GM23338 (cell line): Measurements from ENCODE around the gene INPP4B. TPM values are rescaled to one million over a fixed set of nuclear protein-coding genes. Genes with fewer than 3 reads are reported as not detected.

ENCODE experiments used
- ATAC-seq: fragments of 200-7000 bp; cut with Tn5 transposase; 3 replicates; pipeline ENCODE4 v1.9.1; 2020
- DNase-seq: peaks from one replicate; pipeline ENCODE4 v3.0.0-alpha.2; 2015; ENCODE audit warnings: low spot score
- H2AFZ ChIP-seq: fragments of 200-600 bp; sonication (generic); 2 replicates; pipeline ENCODE4 v1.8.0; 2016; ENCODE audit warnings: antibody characterized with exemption, mild to moderate bottlenecking, moderate library complexity
- H3F3A ChIP-seq: fragments of 200-600 bp; sonication (generic); replicated peaks from 2 replicates; pipeline ENCODE4 v1.8.0; 2017; ENCODE audit warnings: antibody characterized with exemption, mixed run types, low read depth
- H3K27ac ChIP-seq: fragments of 200-600 bp; sonication (generic); 2 replicates; pipeline ENCODE4 v1.6.1; 2016; ENCODE audit warnings: low read depth
- H3K27me3 ChIP-seq: fragments of 200-600 bp; sonication (generic); 2 replicates; pipeline ENCODE4 v1.8.0; 2016; ENCODE audit warnings: mild to moderate bottlenecking, mixed run types, moderate library complexity; ENCODE audit not compliant: insufficient read depth
- H3K36me3 ChIP-seq: fragments of 200-600 bp; sonication (generic); 2 replicates; pipeline ENCODE4 v1.8.0; 2016; ENCODE audit warnings: mild to moderate bottlenecking; ENCODE audit not compliant: insufficient read depth
- H3K4me1 ChIP-seq: fragments of 200-600 bp; sonication (generic); 2 replicates; pipeline ENCODE4 v1.8.0; 2016; ENCODE audit warnings: mild to moderate bottlenecking, moderate library complexity; ENCODE audit not compliant: insufficient read depth
- H3K4me2 ChIP-seq: fragments of 200-600 bp; sonication (generic); 2 replicates; pipeline ENCODE4 v1.7.1; 2017; ENCODE audit warnings: mixed run types
- H3K4me3 ChIP-seq: fragments of 200-600 bp; sonication (generic); 2 replicates; pipeline ENCODE4 v1.6.1; 2016; ENCODE audit warnings: mixed run types
- H3K79me2 ChIP-seq: fragments of 200-600 bp; sonication (generic); replicated peaks from 2 replicates; pipeline ENCODE4 v1.8.0; 2017; ENCODE audit warnings: mild to moderate bottlenecking; ENCODE audit not compliant: insufficient read depth
- H3K9me2 ChIP-seq: fragments of 200-600 bp; sonication (generic); 2 replicates; pipeline ENCODE4 v1.8.0; 2017; ENCODE audit not compliant: insufficient read depth
- H4K20me1 ChIP-seq: fragments of 200-600 bp; sonication (generic); replicated peaks from 2 replicates; pipeline ENCODE4 v1.8.0; 2017; ENCODE audit warnings: mild to moderate bottlenecking; ENCODE audit not compliant: insufficient read depth
- H3K27ac Mint-ChIP-seq: 2 replicates; pipeline ENCODE4 v1.8.0; 2020; ENCODE audit warnings: inconsistent platforms, mild to moderate bottlenecking, moderate library complexity, mixed read lengths
- H3K27me3 Mint-ChIP-seq: 3 replicates; pipeline ENCODE4 v1.8.0; 2022; ENCODE audit warnings: low read depth, mild to moderate bottlenecking, moderate library complexity, mixed read lengths, inconsistent platforms; ENCODE audit not compliant: insufficient read depth, poor library complexity
- H3K36me3 Mint-ChIP-seq: 3 replicates; pipeline ENCODE4 v1.8.0; 2021; ENCODE audit warnings: low read depth, mild to moderate bottlenecking, inconsistent platforms, moderate library complexity, mixed read lengths
- H3K4me1 Mint-ChIP-seq: 3 replicates; pipeline ENCODE4 v1.8.0; 2020; ENCODE audit warnings: mild to moderate bottlenecking, inconsistent platforms, mixed read lengths
- H3K4me3 Mint-ChIP-seq: 3 replicates; pipeline ENCODE4 v1.8.0; 2021; ENCODE audit warnings: moderate library complexity, mild to moderate bottlenecking, inconsistent platforms, mixed read lengths
- H3K9me3 Mint-ChIP-seq: 3 replicates; pipeline ENCODE4 v1.8.0; 2020; ENCODE audit warnings: moderate library complexity, mild to moderate bottlenecking, inconsistent platforms, mixed read lengths
- CREB1 ChIP-seq: fragments of 250-450 bp; sonication (Bioruptor Pico); IDR thresholded peaks from 2 replicates; pipeline ENCODE4 v1.5.0; 2020; ENCODE audit warnings: low read depth, mild to moderate bottlenecking, moderate library complexity
- EZH2 ChIP-seq: fragments of 200-600 bp; sonication (generic); IDR thresholded peaks from one replicate; pipeline ENCODE4 v1.8.0; 2017; ENCODE audit warnings: antibody characterized with exemption, mild to moderate bottlenecking, low read depth; ENCODE audit not compliant: unreplicated experiment
- JUNB ChIP-seq: IDR thresholded peaks from one replicate; pipeline ENCODE4 v1.6.1; 2016; ENCODE audit warnings: antibody characterized with exemption; ENCODE audit not compliant: unreplicated experiment
- NANOG ChIP-seq: IDR thresholded peaks from 2 replicates; pipeline ENCODE4 v1.6.1; 2016; ENCODE audit warnings: antibody characterized with exemption, borderline replicate concordance
- polyA plus RNA-seq: library from polyadenylated mRNA; unstranded; fragments of >200 nt; fragmentation: Nextera tagmentation; extraction: Ambion mirVana; gene quantifications from 2 replicates; pipeline ENCODE4 v1.2.1, GENCODE V29; 2016
- total RNA-seq: library from RNA; depleted of rRNA; stranded (reverse); fragments of >200 nt; shearing (Covaris generic); gene quantifications from 2 replicates; pipeline ENCODE4 v1.2.3, GENCODE V29; 2014
- TF ChIP-seq, protein P1 (sequence below): fragments of 250-450 bp; sonication (Bioruptor Pico); IDR thresholded peaks from 2 replicates; pipeline ENCODE4 v1.5.0; 2020; ENCODE audit warnings: mild to moderate bottlenecking, moderate library complexity

Gene INPP4B
- total and polyA plus RNA-seq, 2 experiments from 2014 or later = 0.11 to 0.14 TPM

DNA sequence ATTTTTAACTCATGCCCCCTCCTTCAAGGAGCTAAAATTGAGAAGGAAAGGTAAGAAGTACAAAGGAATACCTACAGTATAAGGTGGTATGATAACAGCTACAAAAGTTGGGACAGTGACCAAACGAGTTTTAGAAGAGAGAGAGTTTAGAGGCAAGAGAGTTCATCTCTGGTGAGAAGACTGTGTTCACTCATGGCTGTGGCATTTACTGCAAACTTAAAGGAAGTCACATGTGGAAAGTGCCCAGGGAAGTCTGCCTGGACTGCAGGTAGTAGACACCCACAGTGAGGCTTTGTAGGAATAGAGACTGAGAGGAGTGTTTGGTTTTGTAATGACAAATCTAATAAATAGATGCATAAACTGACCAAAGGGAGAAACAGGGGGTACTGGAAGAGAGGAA lies 716.2 kb downstream of the INPP4B start (continued):
- TF ChIP-seq, protein P1, sequence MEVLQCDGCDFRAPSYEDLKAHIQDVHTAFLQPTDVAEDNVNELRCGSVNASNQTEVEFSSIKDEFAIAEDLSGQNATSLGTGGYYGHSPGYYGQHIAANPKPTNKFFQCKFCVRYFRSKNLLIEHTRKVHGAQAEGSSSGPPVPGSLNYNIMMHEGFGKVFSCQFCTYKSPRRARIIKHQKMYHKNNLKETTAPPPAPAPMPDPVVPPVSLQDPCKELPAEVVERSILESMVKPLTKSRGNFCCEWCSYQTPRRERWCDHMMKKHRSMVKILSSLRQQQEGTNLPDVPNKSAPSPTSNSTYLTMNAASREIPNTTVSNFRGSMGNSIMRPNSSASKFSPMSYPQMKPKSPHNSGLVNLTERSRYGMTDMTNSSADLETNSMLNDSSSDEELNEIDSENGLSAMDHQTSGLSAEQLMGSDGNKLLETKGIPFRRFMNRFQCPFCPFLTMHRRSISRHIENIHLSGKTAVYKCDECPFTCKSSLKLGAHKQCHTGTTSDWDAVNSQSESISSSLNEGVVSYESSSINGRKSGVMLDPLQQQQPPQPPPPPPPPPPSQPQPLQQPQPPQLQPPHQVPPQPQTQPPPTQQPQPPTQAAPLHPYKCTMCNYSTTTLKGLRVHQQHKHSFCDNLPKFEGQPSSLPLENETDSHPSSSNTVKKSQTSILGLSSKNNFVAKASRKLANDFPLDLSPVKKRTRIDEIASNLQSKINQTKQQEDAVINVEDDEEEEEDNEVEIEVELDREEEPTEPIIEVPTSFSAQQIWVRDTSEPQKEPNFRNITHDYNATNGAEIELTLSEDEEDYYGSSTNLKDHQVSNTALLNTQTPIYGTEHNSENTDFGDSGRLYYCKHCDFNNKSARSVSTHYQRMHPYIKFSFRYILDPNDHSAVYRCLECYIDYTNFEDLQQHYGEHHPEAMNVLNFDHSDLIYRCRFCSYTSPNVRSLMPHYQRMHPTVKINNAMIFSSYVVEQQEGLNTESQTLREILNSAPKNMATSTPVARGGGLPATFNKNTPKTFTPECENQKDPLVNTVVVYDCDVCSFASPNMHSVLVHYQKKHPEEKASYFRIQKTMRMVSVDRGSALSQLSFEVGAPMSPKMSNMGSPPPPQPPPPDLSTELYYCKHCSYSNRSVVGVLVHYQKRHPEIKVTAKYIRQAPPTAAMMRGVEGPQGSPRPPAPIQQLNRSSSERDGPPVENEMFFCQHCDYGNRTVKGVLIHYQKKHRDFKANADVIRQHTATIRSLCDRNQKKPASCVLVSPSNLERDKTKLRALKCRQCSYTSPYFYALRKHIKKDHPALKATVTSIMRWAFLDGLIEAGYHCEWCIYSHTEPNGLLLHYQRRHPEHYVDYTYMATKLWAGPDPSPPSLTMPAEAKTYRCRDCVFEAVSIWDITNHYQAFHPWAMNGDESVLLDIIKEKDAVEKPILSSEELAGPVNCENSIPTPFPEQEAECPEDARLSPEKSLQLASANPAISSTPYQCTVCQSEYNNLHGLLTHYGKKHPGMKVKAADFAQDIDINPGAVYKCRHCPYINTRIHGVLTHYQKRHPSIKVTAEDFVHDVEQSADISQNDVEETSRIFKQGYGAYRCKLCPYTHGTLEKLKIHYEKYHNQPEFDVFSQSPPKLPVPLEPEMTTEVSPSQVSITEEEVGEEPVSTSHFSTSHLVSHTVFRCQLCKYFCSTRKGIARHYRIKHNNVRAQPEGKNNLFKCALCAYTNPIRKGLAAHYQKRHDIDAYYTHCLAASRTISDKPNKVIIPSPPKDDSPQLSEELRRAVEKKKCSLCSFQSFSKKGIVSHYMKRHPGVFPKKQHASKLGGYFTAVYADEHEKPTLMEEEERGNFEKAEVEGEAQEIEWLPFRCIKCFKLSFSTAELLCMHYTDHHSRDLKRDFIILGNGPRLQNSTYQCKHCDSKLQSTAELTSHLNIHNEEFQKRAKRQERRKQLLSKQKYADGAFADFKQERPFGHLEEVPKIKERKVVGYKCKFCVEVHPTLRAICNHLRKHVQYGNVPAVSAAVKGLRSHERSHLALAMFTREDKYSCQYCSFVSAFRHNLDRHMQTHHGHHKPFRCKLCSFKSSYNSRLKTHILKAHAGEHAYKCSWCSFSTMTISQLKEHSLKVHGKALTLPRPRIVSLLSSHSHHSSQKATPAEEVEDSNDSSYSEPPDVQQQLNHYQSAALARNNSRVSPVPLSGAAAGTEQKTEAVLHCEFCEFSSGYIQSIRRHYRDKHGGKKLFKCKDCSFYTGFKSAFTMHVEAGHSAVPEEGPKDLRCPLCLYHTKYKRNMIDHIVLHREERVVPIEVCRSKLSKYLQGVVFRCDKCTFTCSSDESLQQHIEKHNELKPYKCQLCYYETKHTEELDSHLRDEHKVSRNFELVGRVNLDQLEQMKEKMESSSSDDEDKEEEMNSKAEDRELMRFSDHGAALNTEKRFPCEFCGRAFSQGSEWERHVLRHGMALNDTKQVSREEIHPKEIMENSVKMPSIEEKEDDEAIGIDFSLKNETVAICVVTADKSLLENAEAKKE (CRISPR knock-in tag) = no peak
- no peak for TF ChIP-seq JUNB

DNA sequence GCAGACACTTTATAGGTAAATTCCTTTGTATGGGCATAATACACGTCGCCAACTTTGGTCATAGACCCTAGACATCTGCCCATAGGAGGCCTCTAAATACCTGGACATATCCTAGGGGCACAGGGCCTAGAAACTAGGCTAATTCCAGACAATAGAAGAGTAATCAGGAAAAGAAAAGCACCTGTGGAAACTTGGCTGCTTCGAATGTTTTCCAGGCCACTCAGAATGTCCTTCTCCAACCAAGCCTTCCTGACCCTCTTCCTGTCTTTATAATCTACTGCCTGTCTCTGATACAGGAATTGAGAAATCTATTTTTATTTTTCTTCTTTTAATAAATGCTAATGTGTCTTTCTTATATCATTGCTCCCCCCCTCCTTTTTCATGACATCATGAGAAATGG lies 716.6 kb downstream of the INPP4B start:
- Histone ChIP-seq H3K4me3 (no peak overlapping the region), H3K27me3 (no peaks in the 10 kb centered on the region), H3K4me1 (no peaks in the 10 kb centered on the region; the same call in 1 of the 2 replicates), H3K9me2 (no peaks in the 10 kb centered on the region), H3K4me2 (no peak overlapping the region), H2AFZ (no peak overlapping the region), H4K20me1 (no peaks in the 10 kb centered on the region), H3F3A (no peaks in the 10 kb centered on the region), H3K79me2 (no peaks in the 10 kb centered on the region), H3K36me3 (no peaks in the 10 kb centered on the region), H3K27ac (no peak overlapping the region)
- no peak overlapping the region for H3K4me3 Mint-ChIP-seq
- no peak overlapping the region for H3K27ac Mint-ChIP-seq
- peaks cover 5% of the 10 kb centered on the region for H3K27me3 Mint-ChIP-seq
- no peaks in the 10 kb centered on the region for H3K36me3 Mint-ChIP-seq
- H3K4me1 Mint-ChIP-seq = no peaks in the 10 kb centered on the region
- no peaks in the 10 kb centered on the region for H3K9me3 Mint-ChIP-seq
- ATAC-seq (no peak), DNase-seq (no peak)
- TF ChIP-seq, protein P1 (CRISPR knock-in tag) = no peak
- TF ChIP-seq CREB1 (CRISPR knock-in tag) (no peak), EZH2 (no peak), NANOG (no peak)
